Type B pancreatic cell (in vitro differentiated cells): ENCODE results near the gene UBE3B. TPM values are rescaled to one million over a fixed set of nuclear protein-coding genes. Genes with fewer than 3 reads are reported as not detected.

Source experiments
- DNase-seq: peaks from one replicate; pipeline ENCODE4 v3.0.0; 2021; ENCODE audit warnings: mixed read lengths; ENCODE audit not compliant: unreplicated experiment; ENCODE audit errors: extremely low spot score
- H3K27ac Mint-ChIP-seq: 2 replicates; pipeline ENCODE4 v1.8.0; 2021; ENCODE audit warnings: mild to moderate bottlenecking, mixed read lengths
- H3K27me3 Mint-ChIP-seq: 2 replicates; pipeline ENCODE4 v1.8.0; 2021; ENCODE audit warnings: mixed read lengths
- H3K36me3 Mint-ChIP-seq: 2 replicates; pipeline ENCODE4 v1.8.0; 2021; ENCODE audit warnings: mixed read lengths
- H3K4me1 Mint-ChIP-seq: one replicate; pipeline ENCODE4 v1.8.0; 2021; ENCODE audit warnings: mixed read lengths; ENCODE audit not compliant: unreplicated experiment
- H3K4me3 Mint-ChIP-seq: 2 replicates; pipeline ENCODE4 v1.8.0; 2021; ENCODE audit warnings: mild to moderate bottlenecking, mixed read lengths
- H3K9me3 Mint-ChIP-seq: 2 replicates; pipeline ENCODE4 v1.8.0; 2021; ENCODE audit warnings: mixed read lengths
- CTCF ChIP-seq: fragments of 200-600 bp; sonication (generic); conservative IDR thresholded peaks from 2 replicates; pipeline ENCODE4 v1.5.0; 2021; ENCODE audit warnings: antibody characterized with exemption, mild to moderate bottlenecking
- total RNA-seq: library from RNA; stranded (reverse); gene quantifications from 2 replicates; pipeline ENCODE4 v1.2.1, GENCODE V29; 2021; ENCODE audit warnings: low replicate concordance

The UBE3B gene
- total RNA-seq, 1 donor from 2014 or later, result 41.3 TPM

DNA sequence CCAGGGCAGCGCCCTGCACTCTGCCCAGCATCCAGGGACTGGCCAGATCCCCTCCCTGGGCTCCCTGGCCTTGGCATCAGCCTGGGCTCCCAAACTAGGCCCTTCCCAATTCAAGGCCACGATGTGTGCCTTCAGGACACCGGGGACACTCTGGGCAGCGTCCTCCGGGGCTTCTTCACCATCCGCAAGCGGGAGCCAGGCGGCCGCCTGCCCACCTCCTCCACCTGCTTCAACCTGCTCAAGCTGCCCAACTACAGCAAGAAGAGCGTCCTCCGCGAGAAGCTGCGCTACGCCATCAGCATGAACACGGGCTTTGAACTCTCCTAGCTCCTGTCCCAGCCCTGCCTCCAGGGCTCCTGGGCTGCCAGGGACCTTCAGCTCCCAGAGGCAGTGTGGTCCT lies 57.0 kb downstream of the UBE3B start:
- no peaks in the 10 kb centered on the region for H3K9me3 Mint-ChIP-seq
- no peak overlapping the region for H3K4me3 Mint-ChIP-seq
- no peak for TF ChIP-seq CTCF
- H3K36me3 Mint-ChIP-seq, result peaks cover 15% of the 10 kb centered on the region
- H3K4me1 Mint-ChIP-seq, result peaks cover 17% of the 10 kb centered on the region
- DNase-seq, result no peak
- no peaks in the 10 kb centered on the region for H3K27me3 Mint-ChIP-seq
- H3K27ac Mint-ChIP-seq, result no peak overlapping the region

GRCh38 chr12:109535231-109535862 lies 57.9 kb downstream of the UBE3B start:
- no peak for DNase-seq
- H3K27ac Mint-ChIP-seq, result no peak overlapping the region
- peaks cover 14% of the 10 kb centered on the region for H3K36me3 Mint-ChIP-seq
- H3K27me3 Mint-ChIP-seq, result no peaks in the 10 kb centered on the region
- TF ChIP-seq CTCF, result no peak
- peaks cover 9% of the 10 kb centered on the region for H3K4me1 Mint-ChIP-seq
- H3K9me3 Mint-ChIP-seq, result no peaks in the 10 kb centered on the region
- no peak overlapping the region for H3K4me3 Mint-ChIP-seq

GRCh38 chr12:109535863-109536250 lies 58.4 kb downstream of the UBE3B start:
- no peak for TF ChIP-seq CTCF
- no peaks in the 10 kb centered on the region for H3K27me3 Mint-ChIP-seq
- H3K27ac Mint-ChIP-seq, result no peak overlapping the region
- peaks cover 6% of the 10 kb centered on the region for H3K4me1 Mint-ChIP-seq
- H3K36me3 Mint-ChIP-seq, result peaks cover 11% of the 10 kb centered on the region
- H3K4me3 Mint-ChIP-seq, result no peak overlapping the region
- DNase-seq, result no peak
- no peaks in the 10 kb centered on the region for H3K9me3 Mint-ChIP-seq

DNA sequence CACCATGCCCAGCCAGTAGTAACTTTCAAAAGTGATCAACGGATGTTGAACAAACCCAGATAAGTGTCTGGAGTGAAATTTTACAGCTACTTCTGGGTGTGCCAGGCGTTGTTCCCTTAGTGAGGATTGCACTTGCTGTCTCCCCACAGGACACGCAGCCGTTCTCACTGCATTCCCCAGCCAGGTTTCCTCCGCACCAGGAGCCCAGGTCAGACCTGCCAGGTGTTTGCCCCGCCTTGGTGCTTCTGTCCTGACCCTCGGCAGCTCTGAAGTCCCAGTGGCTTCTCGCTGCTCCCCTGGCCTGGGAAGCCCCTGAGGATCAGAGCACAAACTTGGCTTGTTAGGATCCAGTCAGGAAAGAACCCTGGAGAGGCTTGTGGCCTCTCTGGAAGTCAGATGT lies 59.7 kb downstream of the UBE3B start:
- Mint-ChIP-seq H3K4me1 (peaks cover 5% of the 10 kb centered on the region), H3K9me3 (no peaks in the 10 kb centered on the region), H3K27ac (no peak overlapping the region), H3K36me3 (peaks cover 8% of the 10 kb centered on the region), H3K27me3 (no peaks in the 10 kb centered on the region), H3K4me3 (no peak overlapping the region)
- no peak for DNase-seq
- no peak for TF ChIP-seq CTCF

DNA sequence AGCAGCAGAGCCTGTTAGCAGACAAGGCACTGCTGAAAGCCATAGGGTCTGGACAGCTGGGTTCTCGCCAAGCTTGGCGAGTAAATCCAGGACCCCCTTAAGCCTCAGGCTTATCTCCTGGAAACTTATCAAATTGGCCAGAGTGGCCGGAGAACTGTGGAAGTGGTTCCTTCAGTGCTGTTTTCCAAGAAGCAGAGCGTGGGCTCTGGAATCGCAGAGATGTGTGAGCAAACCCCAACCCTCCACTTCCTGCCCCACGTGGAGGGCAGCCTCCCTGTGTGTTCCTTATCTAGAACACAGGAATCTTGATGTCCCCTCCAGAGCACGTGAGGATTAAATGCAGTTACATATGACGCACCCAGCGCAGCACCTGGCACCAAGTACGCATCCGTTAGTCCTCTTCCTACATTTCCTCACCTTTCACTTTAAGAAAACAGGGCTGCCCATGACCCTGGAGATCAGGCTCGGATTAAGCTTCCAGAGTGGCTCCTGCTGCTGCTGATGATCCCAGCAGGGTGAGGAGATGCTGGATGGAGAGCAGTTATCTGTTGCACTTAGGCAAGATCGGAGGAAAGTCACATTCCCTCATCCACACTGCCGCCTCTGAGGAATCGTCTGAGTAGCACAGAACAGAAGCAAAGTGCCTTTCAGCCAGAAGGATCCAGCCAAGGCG lies 60.9 kb downstream of the UBE3B start:
- no peaks in the 10 kb centered on the region for H3K9me3 Mint-ChIP-seq
- H3K36me3 Mint-ChIP-seq, result peaks cover 8% of the 10 kb centered on the region
- DNase-seq, result no peak
- H3K27me3 Mint-ChIP-seq, result no peaks in the 10 kb centered on the region
- no peak overlapping the region for H3K27ac Mint-ChIP-seq
- peaks cover 4% of the 10 kb centered on the region for H3K4me1 Mint-ChIP-seq
- no peak for TF ChIP-seq CTCF
- no peak overlapping the region for H3K4me3 Mint-ChIP-seq
